ENCODE measurements around the gene SRL. TPM values are rescaled to one million over a fixed set of nuclear protein-coding genes. Genes with fewer than 3 reads are reported as not detected.
A peak's percentile ranks its signal among the peaks of the same experiment; 100 is the strongest.

The SRL gene
- total and polyA plus RNA-seq, 2 of the 13 experiments (the other 11 are each of a cell fraction or from before 2014, with no cell fraction given): 0.05 TPM; not detected in 1

GRCh38 chr16:4233431-4233830, 8.4 kb downstream of the SRL start:
- no peak for DNase-seq (ENCODE audit: low spot score)
- intact Hi-C loops (cut with micrococcal nuclease; ENCODE audit: unreplicated experiment) (no loop called here), in situ Hi-C loops (cut with HindIII; ENCODE audit: extremely low pct_ligation_motif_present, low pct_unique_long_range_greater_than_20kb) (no loop called here)
- no peak for TF ChIP-seq CHD4 (IDR thresholded peaks at IDR 0.05; ENCODE audit: borderline replicate concordance, low read length)
- no peak overlapping the region for H3K9ac ChIP-seq (ENCODE audit: insufficient read depth, low read depth, low read length)
- no peak overlapping the region for H3K27ac ChIP-seq (ENCODE audit: extremely low read length, insufficient read depth, low read length)
- WGBS (ENCODE audit: low lambda C conversion rate): 8% methylated on average over 4 of the region's 4 CpGs
- POLR2A ChIA-PET: interaction anchor here (1.0 kb wide), 1 partner anchor 20 kb away, joined by 3 read pairs; no protein-coding TSS in a partner anchor
- H4K20me1 ChIP-seq (ENCODE audit: insufficient read depth, low read length): no peaks in the 10 kb centered on the region
- H3K4me1 ChIP-seq (ENCODE audit: insufficient read depth, low read length): no peaks in the 10 kb centered on the region
- no peak for FAIRE-seq
- peak; percentile 25; the same call in 2 of the 3 replicates for ATAC-seq
- no peaks in the 10 kb centered on the region for H3K9me3 ChIP-seq (ENCODE audit: low read length)
- H3K79me2 ChIP-seq (ENCODE audit: insufficient read depth, low read length): no peaks in the 10 kb centered on the region
- peaks cover 7 to 57% of the 10 kb centered on the region in 2 experiments; a peak in 4 of 5 replicates for H3K27me3 ChIP-seq (ENCODE audit: control insufficient read depth in 1 of 2, insufficient read depth in 2 of 2, low read length in 2 of 2)
- CTCF ChIA-PET (ENCODE audit: low intra/inter-chr PET ratio, low total read pairs): no interaction called here
- H3K36me3 ChIP-seq (replicated peaks in 1 of 2; ENCODE audit: control insufficient read depth in 1 of 2, insufficient read depth in 2 of 2, low read length in 2 of 2): no peaks in the 10 kb centered on the region
- no peak overlapping the region for H3K4me2 ChIP-seq (ENCODE audit: low read depth, low read length)
- H2AFZ ChIP-seq (ENCODE audit: low read length): no peak overlapping the region
- H3K4me3 ChIP-seq (replicated peaks in 1 of 3; ENCODE audit: insufficient read depth in 1 of 3, low read depth in 2 of 3, low read length in 3 of 3): no peak overlapping the region
- BruUV-seq (replicated peaks): no TSS peak

GRCh38 chr16:4232541-4233386, 9.1 kb downstream of the SRL start:
- ChIA-PET CTCF (ENCODE audit: low intra/inter-chr PET ratio, low total read pairs) (no interaction called here), POLR2A (interaction anchor here (1.0 kb wide), 1 partner anchor 21 kb away, joined by 3 read pairs; no protein-coding TSS in a partner anchor)
- WGBS (ENCODE audit: low lambda C conversion rate): 45% methylated on average over 11 of the region's 14 CpGs
- no TSS peak for BruUV-seq (replicated peaks)
- Histone ChIP-seq H3K4me1 (ENCODE audit: insufficient read depth, low read length) (no peaks in the 10 kb centered on the region), H2AFZ (ENCODE audit: low read length) (no peak overlapping the region), H3K9me3 (ENCODE audit: low read length) (no peaks in the 10 kb centered on the region), H3K36me3 (replicated peaks in 1 of 2; ENCODE audit: control insufficient read depth in 1 of 2, insufficient read depth in 2 of 2, low read length in 2 of 2) (no peaks in the 10 kb centered on the region), H3K27me3 (ENCODE audit: control insufficient read depth in 1 of 2, insufficient read depth in 2 of 2, low read length in 2 of 2) (peaks cover 7 to 50% of the 10 kb centered on the region in 2 experiments; a peak in 4 of 5 replicates), H3K9ac (ENCODE audit: insufficient read depth, low read depth, low read length) (no peak overlapping the region), H3K4me2 (ENCODE audit: low read depth, low read length) (no peak overlapping the region), H3K79me2 (ENCODE audit: insufficient read depth, low read length) (no peaks in the 10 kb centered on the region), H4K20me1 (ENCODE audit: insufficient read depth, low read length) (no peaks in the 10 kb centered on the region), H3K27ac (ENCODE audit: extremely low read length, insufficient read depth, low read length) (no peak overlapping the region), H3K4me3 (replicated peaks in 1 of 3; ENCODE audit: insufficient read depth in 1 of 3, low read depth in 2 of 3, low read length in 3 of 3) (no peak overlapping the region)
- no peak for DNase-seq (ENCODE audit: low spot score)
- in situ Hi-C loops (cut with HindIII; ENCODE audit: extremely low pct_ligation_motif_present, low pct_unique_long_range_greater_than_20kb) (no loop called here), intact Hi-C loops (cut with micrococcal nuclease; ENCODE audit: unreplicated experiment) (no loop called here)
- no peak for FAIRE-seq
- peak; percentile 32; the same call in 2 of the 3 replicates for ATAC-seq
- TF ChIP-seq FOSL2 (CRISPR knock-in tag; IDR thresholded peaks at IDR 0.05): no peak
- TF ChIP-seq ZNF703 (CRISPR knock-in tag; IDR thresholded peaks at IDR 0.05; ENCODE audit: borderline replicate concordance): no peak
- no peak for TF ChIP-seq PRPF4 (IDR thresholded peaks at IDR 0.05; ENCODE audit: low read depth, low read length, poor library complexity, severe bottlenecking)
- no peak for TF ChIP-seq TARDBP (CRISPR knock-in tag; IDR thresholded peaks at IDR 0.05)
- TF ChIP-seq CTCF (CRISPR knock-in tag; IDR thresholded peaks at IDR 0.05): peak; percentile 35; the same call in 1 of the 2 replicates
- no peak for TF ChIP-seq SSRP1 (CRISPR knock-in tag; IDR thresholded peaks at IDR 0.05)
- peak; percentile 66; the same call in 1 of the 2 replicates for TF ChIP-seq PRDM15 (CRISPR knock-in tag; IDR thresholded peaks at IDR 0.05)
- no peak for TF ChIP-seq ZMAT3 (CRISPR knock-in tag; conservative IDR thresholded peaks at IDR 0.05)
- no peak for TF ChIP-seq POLR2A (IDR thresholded peaks at IDR 0.05; ENCODE audit: insufficient read depth in 1 of 2, low read depth in 2 of 2, low read length in 2 of 2)
- TF ChIP-seq ZNF282 (IDR thresholded peaks at IDR 0.05; ENCODE audit: partially characterized antibody): no peak
- TF ChIP-seq MED8 (CRISPR knock-in tag; IDR thresholded peaks at IDR 0.05; ENCODE audit: insufficient replicate concordance): no peak

All from HepG2 (cell line).